ENCODE data around the gene AP4B1.

- no peak for TF ChIP-seq ZNF664 (tag by site-specific recombination; IDR thresholded peaks at IDR 0.05)
- TF ChIP-seq ZNF654 (tag by site-specific recombination; IDR thresholded peaks at IDR 0.05; ENCODE audit: low read depth) = no peak
- no peak for TF ChIP-seq CTCF (tag by site-specific recombination; IDR thresholded peaks at IDR 0.05)
- no peak for TF ChIP-seq ZNF777 (tag by site-specific recombination; IDR thresholded peaks at IDR 0.05; ENCODE audit: borderline replicate concordance)
- TF ChIP-seq HOXD13 (CRISPR knock-in tag; IDR thresholded peaks at IDR 0.05; ENCODE audit: borderline replicate concordance) = no peak
- TF ChIP-seq AEBP2 (tag by site-specific recombination; IDR thresholded peaks at IDR 0.05; ENCODE audit: borderline replicate concordance) = no peak
- no peak for TF ChIP-seq SP2 (tag by site-specific recombination; IDR thresholded peaks at IDR 0.05)
- TF ChIP-seq ZNF138 (tag by site-specific recombination; IDR thresholded peaks at IDR 0.05; ENCODE audit: borderline replicate concordance) = no peak
- TF ChIP-seq ZNF292 (tag by site-specific recombination; IDR thresholded peaks at IDR 0.05; ENCODE audit: borderline replicate concordance, low read depth) = no peak
- TF ChIP-seq ZNF37A (tag by site-specific recombination; IDR thresholded peaks at IDR 0.05) = no peak
- no peak for TF ChIP-seq ZFP41 (tag by site-specific recombination; IDR thresholded peaks at IDR 0.05; ENCODE audit: borderline replicate concordance)
Measured at GRCh38 chr1:113930499-113931161, 26.0 kb upstream of the AP4B1 start.
